Right lobe of liver (tissue), 6 donors: Measurements from ENCODE around the gene TTC7B. TPM values are rescaled to one million over a fixed set of nuclear protein-coding genes. Genes with fewer than 3 reads are reported as not detected.

Experiments
- ATAC-seq, 4 donors: fragments of 200-7000 bp; cut with Tn5 transposase; one replicate each; pipeline ENCODE4 v1.9.1; 2020; ENCODE audit warnings: mild to moderate bottlenecking in 4 of 4, moderate library complexity in 4 of 4
- DNase-seq, 3 donors: peaks; one replicate each; pipeline ENCODE4 v3.0.0-alpha.2; 2020
- H3K27ac ChIP-seq, 3 donors: fragments of 200-600 bp; one replicate each; pipeline ENCODE4 v1.8.0; 2022
- H3K27me3 ChIP-seq, 2 donors: fragments of 200-600 bp; one replicate each; pipeline ENCODE4 v1.8.0; 2022
- H3K36me3 ChIP-seq, 4 donors: fragments of 200-600 bp; sonication (generic) in 1 of 4; one replicate each; pipeline versions ENCODE4 v1.5.1 to v1.8.0; 2017 to 2022; ENCODE audit warnings: control low read depth in 1 of 4
- H3K4me1 ChIP-seq, 4 donors: fragments of 200-600 bp; sonication (generic) in 1 of 4; one replicate each; pipeline versions ENCODE4 v1.5.1 to v1.8.0; 2017 to 2022; ENCODE audit warnings: control low read depth in 1 of 4
- H3K4me3 ChIP-seq, 3 donors: fragments of 200-600 bp; one replicate each; pipeline ENCODE4 v1.8.0; 2022
- H3K9me3 ChIP-seq, 4 donors: fragments of 200-600 bp; sonication (generic) in 1 of 4; one replicate each; pipeline versions ENCODE4 v1.5.1 to v1.8.0; 2017 to 2022; ENCODE audit warnings: control low read depth in 1 of 4
- CTCF ChIP-seq, 4 donors: fragments of 200-600 bp in 3 of 4; fragments of 450-650 bp in 1 of 4; IDR thresholded peaks; one replicate each; pipeline versions ENCODE4 v1.5.1 to v1.8.0; 2016 to 2022; ENCODE audit warnings: antibody characterized with exemption in 4 of 4, mild to moderate bottlenecking in 2 of 4
- POLR2A ChIP-seq: fragments of 450-650 bp; IDR thresholded peaks from one replicate; pipeline ENCODE4 v1.6.1; 2017; ENCODE audit warnings: antibody characterized with exemption, mild to moderate bottlenecking
- WGBS: methylation state at CpG from one replicate; pipeline ENCODE4 v1.1.6; 2018; ENCODE audit warnings: low coverage, low lambda C conversion rate; ENCODE audit not compliant: insufficient coverage; ENCODE audit errors: missing lambda C conversion rate; 5-methylcytosine and 5-hydroxymethylcytosine counted together
- intact Hi-C, 2 donors: fragments of 100-400 bp; cut with DNase I; formaldehyde crosslinking; loops; one replicate each; pipeline versions ENCODE4 v1.11.2 to v1.14.1; 2022
- total RNA-seq, 6 experiments: library from RNA; depleted of rRNA in 2 of 6; stranded (reverse); fragments of >200 nt in 2 of 6; fragmentation: NEBNext Ultra II Directional in 3 of 6; extraction: Animal tissue kit (Norgen Biotek cat#: 25700) in 3 of 6; gene quantifications; one replicate each; pipeline versions ENCODE4 v1.1.0 to v1.2.4, GENCODE V29; 2016 to 2023
- donor health status: DM: no; HTN: yes; CAD: no.
- donor health status: DM: no; HTN: no; CAD: no.
- donor health status: DM: no; HTN: no; CAD: no.
- donor health status: DM: no; HTN: yes; CAD: no.
- donor health status: DM: no; HTN: yes; CAD: no.

Gene TTC7B
- total RNA-seq, 6 experiments from 2014 or later = 18.4 to 56.1 (median 37.5) TPM

GRCh38 chr14:90775441-90775840 is 40.8 kb downstream of the TTC7B start:
- intact Hi-C loops = loop anchor here in 1 of 2 donors (10.0 kb wide), 1 partner anchor 49 kb away; no protein-coding TSS in a partner anchor
- TF ChIP-seq POLR2A (no peak), CTCF (IDR thresholded peaks at IDR 0.05) (no peak)
- H3K4me3 ChIP-seq = no peak overlapping the region
- DNase-seq (peak in 1 of 3 donors; percentile 23), ATAC-seq (no peak)
- peaks cover 0 to 7% (median 2%) of the 10 kb centered on the region in 4 donors for H3K4me1 ChIP-seq
- H3K27ac ChIP-seq = no peak overlapping the region
- WGBS = 86% methylated on average over 1 of the region's 4 CpGs
- no peaks in the 10 kb centered on the region for H3K9me3 ChIP-seq
- no peaks in the 10 kb centered on the region for H3K27me3 ChIP-seq
- peaks cover 0 to 4% (median 0%) of the 10 kb centered on the region in 4 donors for H3K36me3 ChIP-seq

GRCh38 chr14:90774316-90774715 is 41.9 kb downstream of the TTC7B start:
- DNase-seq (peak in 1 of 3 donors; percentile 29), ATAC-seq (no peak)
- no CpG with 5 or more reads among the region's 5 CpGs for WGBS
- Histone ChIP-seq H3K4me3 (no peak overlapping the region), H3K9me3 (no peaks in the 10 kb centered on the region), H3K27ac (no peak overlapping the region), H3K36me3 (peaks cover 0 to 4% (median 0%) of the 10 kb centered on the region in 4 donors), H3K4me1 (no peaks in the 10 kb centered on the region), H3K27me3 (no peaks in the 10 kb centered on the region)
- TF ChIP-seq CTCF (IDR thresholded peaks at IDR 0.05) = no peak
- TF ChIP-seq POLR2A = no peak
- intact Hi-C loops = loop anchor here in 1 of 2 donors (10.0 kb wide), 1 partner anchor 50 kb away; no protein-coding TSS in a partner anchor

- peaks cover 0 to 4% (median 0%) of the 10 kb centered on the region in 4 donors for H3K36me3 ChIP-seq
- WGBS = no CpG with 5 or more reads among the region's 4 CpGs
- no peak overlapping the region for H3K4me3 ChIP-seq
Observed at GRCh38 chr14:90773705-90774104, 42.5 kb downstream of the TTC7B start.

GRCh38 chr14:90773196-90773486 is 43.1 kb downstream of the TTC7B start:
- DNase-seq = no peak
- WGBS = 67% methylated on average over 1 of the region's 1 CpG

More at GRCh38 chr14:90773705-90774104, 42.5 kb downstream of the TTC7B start:
- DNase-seq (no peak), ATAC-seq (no peak)
- no peak overlapping the region for H3K27ac ChIP-seq
- no peaks in the 10 kb centered on the region for H3K4me1 ChIP-seq
- no peaks in the 10 kb centered on the region for H3K27me3 ChIP-seq
- intact Hi-C loops = loop anchor here in 1 of 2 donors (10.0 kb wide), 1 partner anchor 51 kb away; no protein-coding TSS in a partner anchor
- TF ChIP-seq POLR2A = no peak
- no peak for TF ChIP-seq CTCF (IDR thresholded peaks at IDR 0.05)
- H3K9me3 ChIP-seq = no peaks in the 10 kb centered on the region

More at GRCh38 chr14:90773196-90773486, 43.1 kb downstream of the TTC7B start:
- no peak for TF ChIP-seq CTCF (IDR thresholded peaks at IDR 0.05)
- TF ChIP-seq POLR2A = no peak
- H3K9me3 ChIP-seq = no peaks in the 10 kb centered on the region
- no peak for ATAC-seq
- intact Hi-C loops = loop anchor here in 1 of 2 donors (10.0 kb wide), 1 partner anchor 52 kb away; no protein-coding TSS in a partner anchor
- peaks cover 0 to 4% (median 0%) of the 10 kb centered on the region in 4 donors for H3K36me3 ChIP-seq
- no peak overlapping the region for H3K27ac ChIP-seq
- H3K4me1 ChIP-seq = no peaks in the 10 kb centered on the region
- no peaks in the 10 kb centered on the region for H3K27me3 ChIP-seq
- H3K4me3 ChIP-seq = no peak overlapping the region
